SKM-1 treated with dmso at 0.1 percent for 144 hours (cell line): ENCODE data around the gene ZNF705A.
"Not testable (repeated sequence)": the region's sequence is repeated elsewhere in the genome, so short reads cannot be mapped to it uniquely, and the experiment has no call there.

Experiments used
- DNase-seq: peaks from one replicate; lab custom pipeline; 2025; ENCODE audit not compliant: unreplicated experiment; lab: John Stamatoyannopoulos, UW

ZNF705A gene

GRCh38 chr12:8183346-8183745 is 26.5 kb downstream of the ZNF705A start:
- DNase-seq: not testable (repeated sequence)

- DNase-seq: not testable (repeated sequence)
These were observed 27.4 kb downstream of the ZNF705A start for GRCh38 chr12:8184206-8184605.

- DNase-seq: not testable (repeated sequence)
These were observed 31.3 kb downstream of the ZNF705A start for GRCh38 chr12:8188088-8188487.

- not testable (repeated sequence) for DNase-seq
These were observed 41.0 kb downstream of the ZNF705A start for GRCh38 chr12:8197685-8198308.

- not testable (repeated sequence) for DNase-seq
These were observed 62.0 kb downstream of the ZNF705A start for GRCh38 chr12:8218711-8219382.

GRCh38 chr12:8221375-8221774 is 64.6 kb downstream of the ZNF705A start:
- DNase-seq: not testable (repeated sequence)

- DNase-seq: not testable (repeated sequence)
These were observed 65.0 kb downstream of the ZNF705A start for GRCh38 chr12:8221844-8222243.

- DNase-seq: not testable (repeated sequence)
These were observed 65.5 kb downstream of the ZNF705A start for GRCh38 chr12:8222303-8222702.

- DNase-seq: not testable (repeated sequence)
These were observed 66.8 kb downstream of the ZNF705A start for GRCh38 chr12:8223646-8224045.

GRCh38 chr12:8224782-8225181 is 68.0 kb downstream of the ZNF705A start:
- not testable (repeated sequence) for DNase-seq

- no peak for DNase-seq
These were observed 69.5 kb downstream of the ZNF705A start for GRCh38 chr12:8226355-8226754.

- peak; percentile 35 for DNase-seq
These were observed 70.3 kb downstream of the ZNF705A start, which contains the start of gene FAM90A1 for GRCh38 chr12:8226992-8227731. Gene FAM90A1 (minus strand): TSS chr12:8227618. CDS start chr12:8224832, 2,786 bp downstream.

GRCh38 chr12:8227732-8228077 is 70.9 kb downstream of the ZNF705A start:
- not testable (repeated sequence) for DNase-seq

- not testable (repeated sequence) for DNase-seq
These were observed 71.8 kb downstream of the ZNF705A start for GRCh38 chr12:8228607-8229006.

- DNase-seq: not testable (repeated sequence)
These were observed 72.7 kb downstream of the ZNF705A start for GRCh38 chr12:8229486-8229885.
